Upper lobe of left lung (tissue), 6 donors: ENCODE measurements around the gene PCBD1. TPM values are rescaled to one million over a fixed set of nuclear protein-coding genes. Genes with fewer than 3 reads are reported as not detected.

Experiments
- ATAC-seq, 2 donors: fragments of 200-7000 bp; cut with Tn5 transposase; one replicate each; pipeline ENCODE4 v1.9.1; 2022; ENCODE audit warnings: mild to moderate bottlenecking in 2 of 2, moderate library complexity in 2 of 2; ENCODE audit not compliant: low FRiP score in 2 of 2
- DNase-seq, 2 donors: peaks; one replicate each; pipeline ENCODE4 v3.0.0-alpha.2; 2019 to 2020
- H3K27ac ChIP-seq, 4 donors: fragments of 200-600 bp; sonication (generic); one replicate each; pipeline ENCODE4 v1.5.1; 2016 to 2019
- H3K27me3 ChIP-seq, 4 donors: fragments of 200-600 bp; sonication (generic); one replicate each; pipeline ENCODE4 v1.5.1; 2017 to 2019
- H3K36me3 ChIP-seq, 4 donors: fragments of 200-600 bp; sonication (generic); one replicate each; pipeline ENCODE4 v1.5.1; 2016 to 2019
- H3K4me1 ChIP-seq, 4 donors: fragments of 200-600 bp; sonication (generic); one replicate each; pipeline ENCODE4 v1.5.1; 2018 to 2019
- H3K4me3 ChIP-seq, 4 donors: fragments of 200-600 bp; sonication (generic); one replicate each; pipeline ENCODE4 v1.5.1; 2017 to 2019; ENCODE audit warnings: mild to moderate bottlenecking in 2 of 4, moderate library complexity in 1 of 4
- H3K9me3 ChIP-seq, 4 donors: fragments of 200-600 bp; sonication (generic); one replicate each; pipeline ENCODE4 v1.5.1; 2018 to 2019
- EP300 ChIP-seq, 4 donors: sonication (generic); formaldehyde crosslinking; IDR thresholded peaks; one replicate each; pipeline ENCODE4 v1.5.1; 2017; ENCODE audit warnings: antibody characterized with exemption in 4 of 4, control low read depth in 2 of 4
- POLR2A ChIP-seq, 4 donors: fragments of 450-650 bp; IDR thresholded peaks; one replicate each; pipeline ENCODE4 v1.5.1; 2016 to 2017; ENCODE audit warnings: antibody characterized with exemption in 4 of 4, mild to moderate bottlenecking in 2 of 4
- POLR2AphosphoS5 ChIP-seq, 2 donors: sonication (generic); formaldehyde crosslinking; IDR thresholded peaks; one replicate each; pipeline ENCODE4 v1.5.1; 2017; ENCODE audit warnings: antibody characterized with exemption in 2 of 2
- whole genome bisulfite sequencing, 2 donors: methylation state at CpG; one replicate each; pipeline ENCODE4 v1.1.5; 2017 to 2018; 5-methylcytosine and 5-hydroxymethylcytosine counted together
- total RNA-seq, 6 donors: library from RNA; depleted of rRNA in 4 of 6; stranded (reverse); fragments of >200 nt in 4 of 6; gene quantifications; one replicate each; pipeline versions ENCODE4 v1.1.0 to v1.2.1, GENCODE V29; 2016 to 2021
- TF ChIP-seq, protein P1 (sequence below), 6 experiments: fragments of 450-650 bp in 4 of 6; fragments of 200-600 bp in 2 of 6; sonication (generic) in 2 of 6; IDR thresholded peaks; one replicate each; pipeline ENCODE4 v1.5.1; 2016 to 2019; ENCODE audit warnings: antibody characterized with exemption in 6 of 6
- donor health status: DM: no; HTN: no; CAD: no; lungs with moderate emphysema.
- donor health status: DM: no; HTN: yes; CAD: no; lungs with severe emphysema.

The PCBD1 gene
- total RNA-seq, 6 donors from 2014 or later: 40.9 to 99.1 (median 71.9) TPM

DNA sequence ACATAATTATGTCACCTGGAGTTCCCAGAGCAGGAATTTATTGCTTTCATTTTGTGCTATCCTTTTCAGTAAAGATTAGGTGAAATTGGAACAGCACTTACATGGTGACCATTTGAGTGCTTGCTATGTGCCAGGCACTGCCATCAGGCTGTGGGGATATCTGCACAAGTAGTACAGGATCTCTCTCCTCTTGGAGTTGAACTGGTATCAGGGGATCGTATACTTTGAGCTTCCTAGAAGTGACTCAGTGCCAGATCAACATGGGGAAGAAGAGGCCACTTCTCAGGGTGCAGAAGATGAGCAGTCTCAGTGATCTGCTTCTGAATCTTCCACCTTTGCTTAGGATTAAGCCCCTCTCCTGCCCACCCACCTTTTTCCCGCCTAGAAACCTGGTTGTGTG is 43.1 kb downstream of the PCBD1 start:
- no peak overlapping the region for H3K27ac ChIP-seq
- DNase-seq: no peak
- WGBS, 2 donors: 92 to 98% methylated on average over 2 of the region's 2 CpGs

DNA sequence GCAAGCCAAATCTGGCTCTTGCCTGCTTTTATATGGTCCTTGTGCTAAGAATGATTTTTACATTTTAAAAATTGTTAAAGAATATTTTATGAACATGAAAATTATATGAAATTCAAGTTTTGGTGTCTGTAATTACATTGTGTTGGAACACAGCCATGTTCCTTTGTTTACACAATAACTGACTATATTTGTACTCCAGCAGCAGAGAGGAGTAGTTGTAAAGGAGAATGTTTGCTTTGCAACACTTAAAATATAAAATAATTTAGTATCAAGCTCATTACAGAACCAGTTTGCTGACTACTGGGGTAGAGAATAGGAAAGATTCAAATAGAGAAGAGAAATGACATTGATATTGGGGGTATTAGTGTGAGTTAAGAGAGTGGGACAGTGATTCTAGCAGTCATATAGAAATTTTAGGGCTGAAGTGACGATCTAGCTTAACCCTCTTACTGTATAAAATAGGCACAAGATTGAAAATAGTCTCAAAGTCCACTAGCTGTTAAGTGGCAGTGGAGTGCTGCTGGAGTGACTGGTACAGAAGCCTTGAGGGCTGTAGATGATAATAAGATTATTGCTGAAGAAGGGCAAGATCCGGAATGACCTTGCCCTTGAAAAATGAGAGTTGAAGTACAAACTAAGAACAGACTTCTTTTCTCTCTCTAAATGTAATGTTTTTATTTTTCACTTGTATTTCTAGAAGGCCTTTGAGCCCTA is 44.4 kb downstream of the PCBD1 start:
- Histone ChIP-seq H3K36me3 (peaks cover 0 to 21% (median 2%) of the 10 kb centered on the region in 4 donors), H3K27ac (no peak overlapping the region), H3K9me3 (no peaks in the 10 kb centered on the region), H3K4me1 (peaks cover 0 to 9% (median 5%) of the 10 kb centered on the region in 4 donors), H3K4me3 (no peak overlapping the region), H3K27me3 (no peaks in the 10 kb centered on the region)
- ATAC-seq (no peak), DNase-seq (no peak)
- no peak for TF ChIP-seq POLR2AphosphoS5 (IDR thresholded peaks at IDR 0.05)
- TF ChIP-seq, protein P1, sequence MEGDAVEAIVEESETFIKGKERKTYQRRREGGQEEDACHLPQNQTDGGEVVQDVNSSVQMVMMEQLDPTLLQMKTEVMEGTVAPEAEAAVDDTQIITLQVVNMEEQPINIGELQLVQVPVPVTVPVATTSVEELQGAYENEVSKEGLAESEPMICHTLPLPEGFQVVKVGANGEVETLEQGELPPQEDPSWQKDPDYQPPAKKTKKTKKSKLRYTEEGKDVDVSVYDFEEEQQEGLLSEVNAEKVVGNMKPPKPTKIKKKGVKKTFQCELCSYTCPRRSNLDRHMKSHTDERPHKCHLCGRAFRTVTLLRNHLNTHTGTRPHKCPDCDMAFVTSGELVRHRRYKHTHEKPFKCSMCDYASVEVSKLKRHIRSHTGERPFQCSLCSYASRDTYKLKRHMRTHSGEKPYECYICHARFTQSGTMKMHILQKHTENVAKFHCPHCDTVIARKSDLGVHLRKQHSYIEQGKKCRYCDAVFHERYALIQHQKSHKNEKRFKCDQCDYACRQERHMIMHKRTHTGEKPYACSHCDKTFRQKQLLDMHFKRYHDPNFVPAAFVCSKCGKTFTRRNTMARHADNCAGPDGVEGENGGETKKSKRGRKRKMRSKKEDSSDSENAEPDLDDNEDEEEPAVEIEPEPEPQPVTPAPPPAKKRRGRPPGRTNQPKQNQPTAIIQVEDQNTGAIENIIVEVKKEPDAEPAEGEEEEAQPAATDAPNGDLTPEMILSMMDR (IDR thresholded peaks at IDR 0.05): no peak
- no peak for TF ChIP-seq EP300 (IDR thresholded peaks at IDR 0.05)
- TF ChIP-seq POLR2A (IDR thresholded peaks at IDR 0.05): no peak
- 65 to 80% methylated on average over 2 of the region's 2 CpGs for WGBS, 2 donors

More for the DNA sequence above, 43.1 kb downstream of the PCBD1 start:
- H3K4me3 ChIP-seq: no peak overlapping the region
- ATAC-seq: no peak
- H3K4me1 ChIP-seq: peaks cover 0 to 9% (median 5%) of the 10 kb centered on the region in 4 donors
- no peak for TF ChIP-seq POLR2AphosphoS5 (IDR thresholded peaks at IDR 0.05)
- TF ChIP-seq EP300 (IDR thresholded peaks at IDR 0.05): no peak
- TF ChIP-seq POLR2A (IDR thresholded peaks at IDR 0.05): no peak
- H3K9me3 ChIP-seq: no peaks in the 10 kb centered on the region
- H3K36me3 ChIP-seq: peaks cover 0 to 26% (median 2%) of the 10 kb centered on the region in 4 donors
- no peaks in the 10 kb centered on the region for H3K27me3 ChIP-seq

DNA sequence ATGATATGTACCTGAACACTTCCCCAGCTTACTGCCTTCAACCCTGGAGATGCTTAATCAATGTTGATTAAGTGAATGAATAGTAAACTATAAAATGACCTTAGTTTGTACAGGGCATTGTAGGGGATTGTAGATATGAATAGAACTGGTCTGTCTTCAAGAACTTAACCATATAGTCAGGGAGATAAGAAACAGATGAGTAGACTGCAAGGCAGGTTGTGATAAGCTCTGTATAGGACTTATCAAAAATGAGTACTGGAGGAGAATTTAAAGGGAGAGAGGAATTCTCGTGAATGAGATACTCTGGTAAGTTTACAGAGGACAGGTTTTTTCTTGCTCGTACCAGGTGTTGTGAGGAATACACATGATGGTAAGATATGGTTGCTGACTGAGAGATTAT is 45.0 kb downstream of the PCBD1 start:
- H3K4me3 ChIP-seq: no peak overlapping the region
- no peaks in the 10 kb centered on the region for H3K27me3 ChIP-seq
- peaks cover 0 to 19% (median 2%) of the 10 kb centered on the region in 4 donors for H3K36me3 ChIP-seq
- no peaks in the 10 kb centered on the region for H3K9me3 ChIP-seq
- ATAC-seq (no peak), DNase-seq (no peak)
- peaks cover 0 to 9% (median 5%) of the 10 kb centered on the region in 4 donors for H3K4me1 ChIP-seq
- 66 to 85% methylated on average over 2 of the region's 2 CpGs for WGBS, 2 donors
- no peak overlapping the region for H3K27ac ChIP-seq
- TF ChIP-seq EP300 (IDR thresholded peaks at IDR 0.05) (no peak), POLR2AphosphoS5 (IDR thresholded peaks at IDR 0.05) (no peak), POLR2A (IDR thresholded peaks at IDR 0.05) (no peak)
- TF ChIP-seq, protein P1 (IDR thresholded peaks at IDR 0.05): no peak

DNA sequence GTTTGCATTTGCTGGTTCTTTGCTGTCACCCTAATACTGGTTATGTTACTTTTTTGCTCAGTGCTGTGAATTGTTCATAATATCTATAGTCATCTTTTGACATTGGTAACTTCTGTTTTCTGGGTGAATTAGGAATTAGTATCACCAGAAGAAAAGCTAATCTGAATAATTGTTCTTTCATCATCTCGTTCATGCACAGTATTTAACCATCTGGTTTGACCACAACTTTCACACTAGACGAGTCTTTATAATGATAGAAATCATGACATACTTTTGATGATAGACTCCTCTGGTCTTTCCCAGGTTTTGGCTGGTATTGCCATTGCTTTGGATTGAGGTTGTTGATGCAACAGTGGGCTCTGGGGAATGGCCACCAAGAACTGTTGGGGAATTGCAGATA is 47.5 kb downstream of the PCBD1 start:
- 77 to 79% methylated on average over 2 of the region's 2 CpGs for WGBS, 2 donors

DNA sequence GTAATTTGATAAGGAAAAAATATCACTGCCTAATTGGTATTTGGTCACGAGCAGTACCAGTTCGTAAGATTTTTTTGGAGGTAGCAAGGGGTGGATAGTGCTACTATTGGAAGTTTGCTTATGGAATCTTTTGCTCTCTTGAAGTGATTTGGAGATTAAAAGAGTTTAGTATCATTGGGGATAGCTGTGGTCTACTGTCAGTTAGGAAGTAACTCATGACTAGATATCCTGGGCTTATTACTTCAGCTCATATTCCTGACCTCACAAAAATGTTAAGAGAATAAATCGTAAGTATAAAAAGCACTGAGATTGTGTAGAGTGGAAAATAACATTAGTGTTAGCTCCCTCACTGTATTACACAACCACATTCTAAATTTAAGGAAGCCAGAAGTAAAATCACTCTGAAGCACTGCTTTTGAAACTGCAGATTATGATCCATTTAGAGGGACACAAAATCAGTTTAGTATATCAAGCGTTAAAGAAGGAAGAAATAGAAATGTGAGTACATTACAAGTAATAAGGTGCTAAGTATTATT is 50.0 kb downstream of the PCBD1 start:
- no peak overlapping the region for H3K4me3 ChIP-seq
- WGBS, 2 donors: 73% methylated on average over 4 of the region's 4 CpGs
- peaks cover 7 to 20% (median 10%) of the 10 kb centered on the region in 4 donors for H3K4me1 ChIP-seq
- no peaks in the 10 kb centered on the region for H3K27me3 ChIP-seq
- ATAC-seq (no peak), DNase-seq (no peak)
- no peaks in the 10 kb centered on the region for H3K9me3 ChIP-seq
- H3K36me3 ChIP-seq: no peaks in the 10 kb centered on the region
- TF ChIP-seq, protein P1 (IDR thresholded peaks at IDR 0.05): no peak
- no peak for TF ChIP-seq POLR2AphosphoS5 (IDR thresholded peaks at IDR 0.05)
- TF ChIP-seq POLR2A (IDR thresholded peaks at IDR 0.05): no peak
- TF ChIP-seq EP300 (IDR thresholded peaks at IDR 0.05): no peak
- H3K27ac ChIP-seq: no peak overlapping the region

More for the DNA sequence above, 47.5 kb downstream of the PCBD1 start:
- DNase-seq (no peak), ATAC-seq (no peak)
- Histone ChIP-seq H3K4me3 (no peak overlapping the region), H3K9me3 (no peaks in the 10 kb centered on the region), H3K36me3 (peaks cover 0 to 11% (median 2%) of the 10 kb centered on the region in 4 donors), H3K27me3 (no peaks in the 10 kb centered on the region), H3K27ac (no peak overlapping the region), H3K4me1 (peaks cover 0 to 17% (median 7%) of the 10 kb centered on the region in 4 donors)
- no peak for TF ChIP-seq EP300 (IDR thresholded peaks at IDR 0.05)
- TF ChIP-seq, protein P1 (IDR thresholded peaks at IDR 0.05): no peak
- TF ChIP-seq POLR2AphosphoS5 (IDR thresholded peaks at IDR 0.05): no peak
- no peak for TF ChIP-seq POLR2A (IDR thresholded peaks at IDR 0.05)
